Fibroblast of lung (primary cell): ENCODE results near the gene PDE4D. TPM values are rescaled to one million over a fixed set of nuclear protein-coding genes. Genes with fewer than 3 reads are reported as not detected.
A peak's percentile ranks its signal among the peaks of the same experiment; 100 is the strongest.
"Not testable (repeated sequence)": the region's sequence is repeated elsewhere in the genome, so short reads cannot be mapped to it uniquely, and the experiment has no call there.

Source experiments
- DNase-seq, 2 donors: peaks; one replicate each; pipeline versions ENCODE4 v3.0.0 to v3.0.0-alpha.2; 2010; ENCODE audit warnings: low read depth in 2 of 2
- H2AFZ ChIP-seq: 2 replicates; pipeline ENCODE4 v1.5.1; 2012; ENCODE audit warnings: low read length, control low read depth, inconsistent platforms
- H3K27ac ChIP-seq: 2 replicates; pipeline ENCODE4 v1.5.1; 2011; ENCODE audit warnings: low read length, control low read depth; ENCODE audit not compliant: insufficient read depth
- H3K27me3 ChIP-seq: 2 replicates; pipeline ENCODE4 v1.5.1; 2011; ENCODE audit warnings: mild to moderate bottlenecking, low read length; ENCODE audit not compliant: control insufficient read depth, insufficient read depth
- H3K36me3 ChIP-seq: 2 replicates; pipeline ENCODE4 v1.5.1; 2011; ENCODE audit warnings: low read length; ENCODE audit not compliant: control insufficient read depth, insufficient read depth
- H3K4me1 ChIP-seq: 2 replicates; pipeline ENCODE4 v1.5.1; 2011; ENCODE audit warnings: low read length; ENCODE audit not compliant: control insufficient read depth, insufficient read depth; ENCODE audit errors: extremely low read depth
- H3K4me2 ChIP-seq: 2 replicates; pipeline ENCODE4 v1.5.1; 2011; ENCODE audit warnings: low read length, control low read depth; ENCODE audit not compliant: insufficient read depth; ENCODE audit errors: extremely low read depth
- H3K4me3 ChIP-seq, 4 experiments: fragments of 200-600 bp in 1 of 4; sonication (generic) in 1 of 4; replicated peaks in 1 of 4; 2 replicates each; pipeline ENCODE4 v1.5.1; 2011 to 2016; ENCODE audit warnings: low read length in 4 of 4, low read depth in 3 of 4, mild to moderate bottlenecking in 3 of 4, control low read depth in 2 of 4, inconsistent platforms in 1 of 4, mixed read lengths in 1 of 4; ENCODE audit not compliant: insufficient read depth in 1 of 4; ENCODE audit errors: control extremely low read depth in 1 of 4
- H3K79me2 ChIP-seq: 2 replicates; pipeline ENCODE4 v1.5.1; 2012; ENCODE audit warnings: mild to moderate bottlenecking, low read length, inconsistent platforms; ENCODE audit not compliant: control insufficient read depth, insufficient read depth
- H3K9ac ChIP-seq: 2 replicates; pipeline ENCODE4 v1.5.1; 2011; ENCODE audit warnings: mild to moderate bottlenecking, low read length, control low read depth; ENCODE audit not compliant: insufficient read depth
- H3K9me3 ChIP-seq: 2 replicates; pipeline ENCODE4 v1.5.1; 2012; ENCODE audit warnings: low read depth, low read length; ENCODE audit not compliant: control insufficient read depth, insufficient read depth
- H4K20me1 ChIP-seq: 2 replicates; pipeline ENCODE4 v1.5.1; 2011; ENCODE audit warnings: low read length; ENCODE audit not compliant: control insufficient read depth, insufficient read depth; ENCODE audit errors: extremely low read depth
- CTCF ChIP-seq, 2 donors: IDR thresholded peaks in 1 of 2; conservative IDR thresholded peaks in 1 of 2; 1 replicate in 1 of 2; 2 replicates in 1 of 2; pipeline ENCODE4 v1.5.1; 2011 to 2012; ENCODE audit warnings: low read length in 2 of 2, control low read depth in 1 of 2, inconsistent platforms in 1 of 2, low read depth in 1 of 2, mild to moderate bottlenecking in 1 of 2
- EZH2 ChIP-seq: IDR thresholded peaks from 2 replicates; pipeline ENCODE4 v1.5.1; 2012; ENCODE audit warnings: low read length, control low read depth, mild to moderate bottlenecking; ENCODE audit errors: missing control alignments
- polyA plus RNA-seq, 2 donors: library from polyadenylated mRNA; depleted of rRNA in 1 of 2; stranded (reverse) in 1 of 2; unstranded in 1 of 2; fragments of >200 nt; gene quantifications; 2 replicates each; pipeline ENCODE4 v1.2.1, GENCODE V29; 2011 to 2012; ENCODE audit warnings: missing spikeins in 1 of 2
- total RNA-seq: library from RNA; depleted of rRNA; stranded (reverse); fragments of >200 nt; gene quantifications from 2 replicates; pipeline ENCODE4 v1.2.1, GENCODE V29; 2014

PDE4D gene
- total and polyA plus RNA-seq, 2 donors (not counting 1 experiment from before 2014, with no cell fraction given) = 2.1 to 8.3 TPM

- H3K36me3 ChIP-seq, DNase-seq, H2AFZ ChIP-seq, H3K79me2 ChIP-seq, H3K9ac ChIP-seq, H3K27ac ChIP-seq, H4K20me1 ChIP-seq, H3K27me3 ChIP-seq, H3K9me3 ChIP-seq, H3K4me3 ChIP-seq, H3K4me2 ChIP-seq, H3K4me1 ChIP-seq: not testable (repeated sequence)
Measured at GRCh38 chr5:59302509-59302908, 591.0 kb downstream of the PDE4D start.

GRCh38 chr5:59301727-59302126, 591.8 kb downstream of the PDE4D start:
- Histone ChIP-seq H3K9ac (no peak overlapping the region), H2AFZ (no peak overlapping the region), H3K9me3 (no peaks in the 10 kb centered on the region), H3K27me3 (no peaks in the 10 kb centered on the region), H3K36me3 (no peaks in the 10 kb centered on the region), H3K4me3 (no peak overlapping the region), H4K20me1 (no peaks in the 10 kb centered on the region), H3K4me2 (no peak overlapping the region), H3K79me2 (no peaks in the 10 kb centered on the region), H3K4me1 (no peaks in the 10 kb centered on the region), H3K27ac (no peak overlapping the region)
- no peak for TF ChIP-seq CTCF (conservative IDR thresholded peaks at IDR 0.05 in 1 of 2, IDR thresholded peaks at IDR 0.05 in 1 of 2; ENCODE audit: low read depth in 1 of 2, low read length in 2 of 2)
- no peak for TF ChIP-seq EZH2
- no peak for DNase-seq

- no peaks in the 10 kb centered on the region for H4K20me1 ChIP-seq
- H2AFZ ChIP-seq = no peak overlapping the region
- H3K9me3 ChIP-seq = no peaks in the 10 kb centered on the region
- no peak overlapping the region for H3K4me2 ChIP-seq
- TF ChIP-seq CTCF (conservative IDR thresholded peaks at IDR 0.05 in 1 of 2, IDR thresholded peaks at IDR 0.05 in 1 of 2; ENCODE audit: low read depth in 1 of 2, low read length in 2 of 2) = no peak
- TF ChIP-seq EZH2 = no peak
- no peak for DNase-seq
- H3K4me1 ChIP-seq = no peaks in the 10 kb centered on the region
- H3K27me3 ChIP-seq = no peaks in the 10 kb centered on the region
- H3K27ac ChIP-seq = no peak overlapping the region
- H3K79me2 ChIP-seq = no peaks in the 10 kb centered on the region
- H3K4me3 ChIP-seq = no peak overlapping the region
- H3K9ac ChIP-seq = no peak overlapping the region
- no peaks in the 10 kb centered on the region for H3K36me3 ChIP-seq
Measured at GRCh38 chr5:59300930-59301329, 592.6 kb downstream of the PDE4D start.

- Histone ChIP-seq H3K4me1 (no peaks in the 10 kb centered on the region), H3K4me2 (no peak overlapping the region), H3K27ac (no peak overlapping the region), H2AFZ (no peak overlapping the region), H3K9me3 (no peaks in the 10 kb centered on the region), H3K79me2 (no peaks in the 10 kb centered on the region), H3K27me3 (no peaks in the 10 kb centered on the region), H3K9ac (no peak overlapping the region), H3K36me3 (no peaks in the 10 kb centered on the region), H3K4me3 (no peak overlapping the region), H4K20me1 (no peaks in the 10 kb centered on the region)
- TF ChIP-seq CTCF (conservative IDR thresholded peaks at IDR 0.05 in 1 of 2, IDR thresholded peaks at IDR 0.05 in 1 of 2; ENCODE audit: low read depth in 1 of 2, low read length in 2 of 2) (no peak), EZH2 (no peak)
- peak in 1 of 2 donors; percentile 31 for DNase-seq
Measured at GRCh38 chr5:59299006-59299405, 594.5 kb downstream of the PDE4D start.
